Body of pancreas (tissue), 4 donors: ENCODE measurements around the gene CNDP2.

Source experiments
- CTCF ChIP-seq, 7 experiments: fragments of 450-650 bp in 4 of 7; fragments of 200-600 bp in 3 of 7; sonication (generic) in 3 of 7; IDR thresholded peaks; one replicate each; pipeline ENCODE4 v1.5.1; 2016 to 2019; ENCODE audit warnings: antibody characterized with exemption in 7 of 7
- POLR2A ChIP-seq, 3 donors: fragments of 450-650 bp; IDR thresholded peaks; one replicate each; pipeline ENCODE4 v1.6.1; 2016; ENCODE audit warnings: antibody characterized with exemption in 3 of 3, mild to moderate bottlenecking in 2 of 3

GRCh38 chr18:74516271-74517235, 20.4 kb downstream of the CNDP2 start:
- TF ChIP-seq CTCF (IDR thresholded peaks at IDR 0.05), result no peak
- TF ChIP-seq POLR2A (IDR thresholded peaks at IDR 0.05), result no peak
